GM19193 (cell line): ENCODE data around the gene TLE1.

Experiments used
- POLR2A ChIP-seq: IDR thresholded peaks from 4 replicates; pipeline ENCODE4 v1.6.1; 2011; ENCODE audit not compliant: insufficient read depth, insufficient read length; ENCODE audit errors: extremely low read depth

Gene TLE1

GRCh38 chr9:81635521-81636254, 53.7 kb downstream of the TLE1 start:
- no peak for TF ChIP-seq POLR2A

- TF ChIP-seq POLR2A, result no peak
These were observed 54.3 kb downstream of the TLE1 start for GRCh38 chr9:81634915-81635516.

DNA sequence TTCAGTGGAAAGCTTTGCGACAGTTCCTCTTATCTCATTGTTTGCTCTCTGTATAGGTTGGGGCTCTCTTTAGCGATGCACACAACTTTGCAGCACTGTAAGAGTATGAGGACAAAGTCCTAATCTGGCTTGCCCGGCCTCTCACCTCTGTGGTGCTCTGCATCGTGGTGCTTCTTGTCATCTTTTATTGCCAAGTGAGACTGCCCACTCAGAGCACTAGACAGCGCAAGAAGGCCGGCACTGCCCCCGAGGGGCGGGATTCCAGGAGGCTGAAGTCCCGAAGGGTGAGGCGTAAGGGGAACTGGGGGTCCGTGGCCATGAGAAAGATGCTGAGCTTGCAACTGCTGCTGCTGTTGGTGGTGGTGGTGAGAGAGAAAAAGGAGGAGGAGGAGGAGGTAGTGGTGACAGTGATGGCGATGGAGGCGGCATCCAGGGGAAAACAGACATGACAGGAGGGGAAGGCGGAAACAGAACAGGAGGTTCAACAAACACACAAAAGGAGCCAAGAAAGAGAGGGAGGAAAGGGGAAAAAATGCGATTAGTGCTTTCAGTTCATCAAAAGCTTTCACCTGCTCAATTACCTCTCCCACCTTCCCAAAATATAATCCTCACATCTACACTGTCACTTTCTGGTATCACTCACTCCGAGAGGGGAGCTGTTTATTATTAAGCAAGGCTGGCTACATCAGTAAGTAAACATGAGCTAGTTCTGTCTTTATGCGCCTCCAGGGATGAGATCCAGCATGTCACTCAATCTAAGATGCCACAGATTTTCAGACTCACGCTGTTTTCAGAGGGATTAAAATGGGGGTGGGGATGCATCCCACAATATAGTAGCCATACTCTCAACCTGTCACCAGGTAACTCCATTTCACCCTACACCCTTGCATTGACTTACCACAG, 55.1 kb downstream of the TLE1 start:
- no peak for TF ChIP-seq POLR2A

DNA sequence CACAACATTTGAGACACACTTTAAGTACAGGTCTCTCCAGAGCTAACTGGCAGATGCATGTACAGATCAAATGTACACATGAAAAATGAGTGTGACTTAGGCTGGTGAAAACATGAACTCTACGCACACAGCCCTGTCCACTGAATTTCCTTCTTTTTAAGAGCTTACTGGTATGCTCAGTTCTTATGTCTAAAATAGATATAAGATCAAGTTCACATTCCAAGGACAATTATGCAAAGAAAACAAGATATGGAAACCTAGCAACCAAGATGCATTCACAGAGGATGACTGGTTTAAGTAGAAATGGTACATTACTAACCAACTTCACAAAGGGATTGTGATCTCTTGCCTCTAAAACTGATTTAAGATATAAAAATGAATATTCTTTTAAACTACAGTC, 56.7 kb downstream of the TLE1 start:
- no peak for TF ChIP-seq POLR2A

- TF ChIP-seq POLR2A, result no peak
These were observed 58.1 kb downstream of the TLE1 start for GRCh38 chr9:81631218-81631745.

DNA sequence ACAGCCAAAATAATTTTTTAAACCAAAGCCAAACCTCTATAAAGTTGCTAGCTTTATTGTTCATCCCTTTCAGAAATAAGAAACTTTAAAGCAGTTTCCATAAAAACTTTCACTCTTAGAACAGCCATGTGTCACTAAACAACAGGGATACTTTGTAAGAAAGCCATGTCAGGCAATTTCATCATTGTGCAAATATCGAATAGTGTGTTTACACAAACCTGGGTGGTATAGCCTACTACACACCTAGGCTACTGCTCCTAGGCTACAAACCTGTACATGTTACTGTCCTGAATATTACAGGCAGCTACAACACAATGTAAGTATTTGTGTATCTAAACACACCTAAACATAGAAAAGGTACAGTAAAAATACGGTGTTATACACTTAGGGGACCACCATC, 59.9 kb downstream of the TLE1 start:
- TF ChIP-seq POLR2A, result no peak

- no peak for TF ChIP-seq POLR2A
These were observed 60.5 kb downstream of the TLE1 start for GRCh38 chr9:81628897-81629296.

- no peak for TF ChIP-seq POLR2A
These were observed 61.9 kb downstream of the TLE1 start for GRCh38 chr9:81627481-81627880.

DNA sequence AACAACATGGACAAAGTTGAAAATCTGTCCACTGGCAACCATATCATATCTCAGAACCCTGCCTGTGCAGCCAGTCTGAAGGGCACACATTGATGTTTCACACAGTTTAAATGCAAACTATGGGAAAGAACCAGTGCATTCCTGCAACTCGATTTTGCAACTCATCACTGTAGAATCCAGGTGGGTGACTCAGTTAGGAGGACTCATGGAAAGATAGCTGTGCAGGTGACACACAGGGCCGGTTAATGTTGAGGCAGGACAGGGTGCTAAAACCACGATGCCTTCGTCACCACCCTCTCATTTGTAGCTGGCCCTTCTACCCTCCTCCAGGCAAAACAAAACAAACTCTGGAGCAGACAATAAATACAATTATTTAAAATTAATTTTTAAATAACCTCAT, 62.8 kb downstream of the TLE1 start:
- no peak for TF ChIP-seq POLR2A

DNA sequence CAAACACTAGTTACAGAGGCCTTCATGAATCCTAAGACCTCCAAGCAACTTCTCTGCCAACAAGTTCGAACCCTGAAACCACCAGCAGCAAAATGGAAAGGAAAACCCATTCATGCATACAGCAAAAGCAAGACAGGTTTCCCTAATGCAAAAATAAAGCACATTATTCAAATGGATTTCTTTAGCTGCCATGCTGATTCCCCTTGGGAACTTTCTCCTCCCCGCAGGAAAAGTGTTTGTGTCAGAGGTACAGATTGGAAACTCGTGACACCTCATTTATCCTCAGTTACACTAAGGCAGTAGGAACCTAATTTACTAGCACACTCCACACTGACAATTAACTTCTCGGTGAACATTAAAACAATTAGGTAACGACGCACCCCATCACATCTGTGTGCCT, 63.4 kb downstream of the TLE1 start:
- no peak for TF ChIP-seq POLR2A

DNA sequence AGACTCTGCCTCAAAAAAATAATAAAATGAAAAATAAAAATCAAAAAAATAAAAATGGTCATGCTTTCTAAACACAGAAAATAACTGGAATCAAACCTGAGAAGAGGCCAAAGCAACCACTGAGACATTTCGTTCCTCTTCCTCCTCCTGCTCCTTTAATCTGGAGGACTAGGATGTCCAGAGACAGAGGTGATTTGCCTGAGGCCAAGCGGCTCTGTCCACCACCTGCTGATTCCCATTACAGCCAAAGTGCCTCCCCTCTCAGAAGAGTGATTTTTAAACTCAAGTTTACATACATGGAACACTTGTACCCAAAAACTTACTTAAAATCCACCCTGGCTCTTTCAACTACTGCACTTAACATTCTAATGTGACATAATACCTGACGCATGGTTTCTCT, 65.6 kb downstream of the TLE1 start:
- no peak for TF ChIP-seq POLR2A

GRCh38 chr9:81622471-81623255, 66.7 kb downstream of the TLE1 start:
- no peak for TF ChIP-seq POLR2A

GRCh38 chr9:81621785-81622259, 67.5 kb downstream of the TLE1 start:
- no peak for TF ChIP-seq POLR2A

GRCh38 chr9:81621118-81621517, 68.2 kb downstream of the TLE1 start:
- TF ChIP-seq POLR2A, result no peak

GRCh38 chr9:81620002-81620390, 69.4 kb downstream of the TLE1 start:
- no peak for TF ChIP-seq POLR2A

DNA sequence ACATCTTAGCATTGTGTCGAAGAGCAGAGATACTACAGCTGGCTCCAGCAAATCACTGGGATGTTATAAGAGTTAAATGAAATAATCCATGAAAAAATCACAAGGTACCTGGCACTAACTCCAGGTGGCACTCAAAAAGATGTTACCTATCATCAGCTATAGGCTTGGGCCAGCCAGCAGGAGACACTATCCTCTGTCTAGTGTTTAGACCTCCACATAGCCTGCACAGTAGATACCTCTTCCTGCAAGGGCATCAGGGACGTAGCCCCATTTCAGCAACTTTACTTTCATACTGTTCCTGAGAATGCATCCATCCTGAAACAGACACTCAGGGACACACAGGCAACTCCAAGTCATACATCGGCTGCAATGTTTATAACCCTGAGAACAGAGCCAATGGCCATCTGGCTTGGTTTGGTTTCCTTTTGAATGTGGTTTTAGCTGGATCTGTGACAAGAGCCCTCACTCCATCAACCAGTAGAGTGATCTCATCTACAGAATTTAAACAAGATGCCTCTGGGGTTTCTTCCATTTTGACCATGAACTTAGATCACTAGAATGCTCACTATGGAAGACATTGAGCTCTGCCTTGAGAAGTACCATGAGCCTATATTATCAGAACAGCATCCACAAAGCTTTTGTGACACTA, 69.9 kb downstream of the TLE1 start:
- TF ChIP-seq POLR2A, result no peak
